Body of pancreas (tissue), 4 donors: Measurements from ENCODE around the gene PRPSAP2.

Experiments
- CTCF ChIP-seq, 7 experiments: fragments of 450-650 bp in 4 of 7; fragments of 200-600 bp in 3 of 7; sonication (generic) in 3 of 7; IDR thresholded peaks; one replicate each; pipeline ENCODE4 v1.5.1; 2016 to 2019; ENCODE audit warnings: antibody characterized with exemption in 7 of 7
- POLR2A ChIP-seq, 3 donors: fragments of 450-650 bp; IDR thresholded peaks; one replicate each; pipeline ENCODE4 v1.6.1; 2016; ENCODE audit warnings: antibody characterized with exemption in 3 of 3, mild to moderate bottlenecking in 2 of 3

- TF ChIP-seq CTCF (IDR thresholded peaks at IDR 0.05): no peak
- TF ChIP-seq POLR2A (IDR thresholded peaks at IDR 0.05): no peak
These were observed 9.4 kb upstream of the PRPSAP2 start for GRCh38 chr17:18848501-18848900.
